DOHH2 (cell line): Measurements from ENCODE around the gene MRPL1.

Experiments used
- H3F3A ChIP-seq: fragments of 200-600 bp; sonication (generic), shearing (Covaris generic); 2 replicates; pipeline ENCODE4 v1.6.0; 2016; ENCODE audit warnings: antibody characterized with exemption, mild to moderate bottlenecking; ENCODE audit not compliant: control insufficient read depth, insufficient read depth
- H3K27ac ChIP-seq: fragments of 200-600 bp; sonication (generic); 2 replicates; pipeline ENCODE4 v1.5.1; 2014; ENCODE audit warnings: low read depth, mild to moderate bottlenecking, low read length, moderate library complexity
- H3K27me3 ChIP-seq: fragments of 200-600 bp; sonication (generic); 2 replicates; pipeline ENCODE4 v1.6.1; 2014; ENCODE audit warnings: mild to moderate bottlenecking, low read length, mixed read lengths; ENCODE audit not compliant: control insufficient read depth
- H3K36me3 ChIP-seq: fragments of 200-600 bp; sonication (generic); 2 replicates; pipeline ENCODE4 v1.6.1; 2014; ENCODE audit warnings: mild to moderate bottlenecking, low read length, moderate library complexity, mixed read lengths; ENCODE audit not compliant: control insufficient read depth
- H3K4me1 ChIP-seq: fragments of 200-600 bp; sonication (generic); 2 replicates; pipeline ENCODE4 v1.6.1; 2014; ENCODE audit warnings: mild to moderate bottlenecking, low read length, mixed read lengths; ENCODE audit not compliant: control insufficient read depth
- H3K4me2 ChIP-seq: fragments of 200-600 bp; sonication (generic); 2 replicates; pipeline ENCODE4 v1.6.0; 2014; ENCODE audit warnings: mild to moderate bottlenecking, low read length, moderate library complexity
- H3K4me3 ChIP-seq: fragments of 200-600 bp; sonication (generic); 2 replicates; pipeline ENCODE4 v1.5.1; 2014; ENCODE audit warnings: mild to moderate bottlenecking, low read length, mixed read lengths
- H3K79me2 ChIP-seq: fragments of 200-600 bp; sonication (generic); 2 replicates; pipeline ENCODE4 v1.6.1; 2014; ENCODE audit warnings: mild to moderate bottlenecking, low read length, mixed read lengths; ENCODE audit not compliant: control insufficient read depth
- H3K9me2 ChIP-seq: fragments of 200-600 bp; sonication (generic); replicated peaks from 2 replicates; pipeline ENCODE4 v1.6.1; 2014; ENCODE audit warnings: mild to moderate bottlenecking, low read length, mixed read lengths; ENCODE audit not compliant: control insufficient read depth
- H3K9me3 ChIP-seq: fragments of 200-600 bp; sonication (generic); 2 replicates; pipeline ENCODE4 v1.6.1; 2014; ENCODE audit warnings: antibody characterized with exemption, low read length, mixed read lengths; ENCODE audit not compliant: control insufficient read depth, insufficient read depth
- H4K20me1 ChIP-seq: fragments of 200-600 bp; sonication (generic); 2 replicates; pipeline ENCODE4 v1.6.0; 2014; ENCODE audit warnings: low read depth, mild to moderate bottlenecking, antibody characterized with exemption, low read length, moderate library complexity; ENCODE audit not compliant: control insufficient read depth, insufficient read depth
- CTCF ChIP-seq: fragments of 200-600 bp; sonication (generic); IDR thresholded peaks from one replicate; pipeline ENCODE4 v1.5.1; 2014; ENCODE audit warnings: antibody characterized with exemption, mild to moderate bottlenecking, low read depth, low read length; ENCODE audit not compliant: poor library complexity, severe bottlenecking
- EZH2phosphoT487 ChIP-seq: fragments of 200-600 bp; sonication (generic); IDR thresholded peaks from 2 replicates; pipeline ENCODE4 v1.6.1; 2017; ENCODE audit warnings: borderline replicate concordance, mild to moderate bottlenecking, antibody characterized with exemption, low read length, moderate library complexity, mixed read lengths

MRPL1 gene

DNA sequence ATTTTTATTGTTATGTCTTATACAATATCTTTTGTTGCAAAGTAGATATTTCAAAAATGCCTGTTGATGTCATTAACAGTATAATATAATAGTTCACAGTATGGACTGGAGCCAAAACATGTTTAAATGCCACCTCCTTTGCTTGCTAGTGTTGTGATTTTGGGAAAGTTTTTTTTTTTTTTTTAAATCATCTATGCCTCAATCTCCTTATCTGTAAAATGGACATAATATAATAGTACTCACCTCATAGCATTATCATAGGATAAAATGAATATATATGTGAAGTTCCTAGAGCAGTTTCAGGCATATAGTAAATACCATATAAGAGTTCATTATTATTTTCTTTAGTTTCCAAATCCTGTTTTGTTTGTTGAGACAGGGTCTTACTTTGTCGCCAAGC is 18.3 kb upstream of the MRPL1 start:
- Histone ChIP-seq H3K9me2 (no peaks in the 10 kb centered on the region), H3K27me3 (no peaks in the 10 kb centered on the region), H3F3A (no peaks in the 10 kb centered on the region), H3K4me1 (no peaks in the 10 kb centered on the region), H3K4me2 (no peak overlapping the region), H3K4me3 (no peak overlapping the region), H4K20me1 (no peaks in the 10 kb centered on the region), H3K27ac (no peak overlapping the region), H3K36me3 (no peaks in the 10 kb centered on the region), H3K9me3 (no peaks in the 10 kb centered on the region), H3K79me2 (no peaks in the 10 kb centered on the region)
- TF ChIP-seq EZH2phosphoT487 (no peak), CTCF (no peak)

DNA sequence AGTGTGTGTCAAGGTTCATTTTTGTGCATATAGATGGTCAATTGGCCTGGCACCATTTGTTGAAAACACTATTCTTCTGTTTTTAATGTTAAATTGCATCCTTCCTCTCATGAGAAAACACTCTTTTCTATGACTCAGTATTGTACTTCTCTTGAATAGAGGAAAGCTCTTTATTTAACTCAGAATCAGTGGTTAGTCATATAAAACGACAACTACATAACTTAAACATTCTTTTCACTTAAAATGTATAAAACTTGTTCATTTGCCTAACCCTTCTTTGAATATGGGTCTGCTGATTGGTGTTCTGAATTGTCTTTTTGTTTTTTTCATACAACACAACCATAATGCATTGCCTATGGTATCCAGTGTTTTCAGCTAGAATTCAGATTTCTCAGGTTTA is 17.2 kb upstream of the MRPL1 start:
- Histone ChIP-seq H4K20me1 (no peaks in the 10 kb centered on the region), H3K4me1 (no peaks in the 10 kb centered on the region)
- TF ChIP-seq CTCF (no peak), EZH2phosphoT487 (no peak)

GRCh38 chr4:77845929-77846328 is 16.7 kb upstream of the MRPL1 start:
- no peaks in the 10 kb centered on the region for H4K20me1 ChIP-seq
- H3K9me3 ChIP-seq: no peaks in the 10 kb centered on the region
- H3K4me3 ChIP-seq: no peak overlapping the region
- no peaks in the 10 kb centered on the region for H3K9me2 ChIP-seq
- H3K36me3 ChIP-seq: no peaks in the 10 kb centered on the region
- no peak for TF ChIP-seq CTCF
- TF ChIP-seq EZH2phosphoT487: no peak
- no peaks in the 10 kb centered on the region for H3K4me1 ChIP-seq
- H3K4me2 ChIP-seq: no peak overlapping the region
- no peaks in the 10 kb centered on the region for H3K27me3 ChIP-seq
- no peaks in the 10 kb centered on the region for H3K79me2 ChIP-seq
- H3F3A ChIP-seq: no peaks in the 10 kb centered on the region
- H3K27ac ChIP-seq: no peak overlapping the region

More for the DNA sequence above, 17.2 kb upstream of the MRPL1 start:
- no peaks in the 10 kb centered on the region for H3K79me2 ChIP-seq
- H3K9me3 ChIP-seq: no peaks in the 10 kb centered on the region
- no peak overlapping the region for H3K4me3 ChIP-seq
- no peaks in the 10 kb centered on the region for H3K9me2 ChIP-seq
- no peak overlapping the region for H3K27ac ChIP-seq
- no peaks in the 10 kb centered on the region for H3K27me3 ChIP-seq
- no peaks in the 10 kb centered on the region for H3F3A ChIP-seq
- H3K4me2 ChIP-seq: no peak overlapping the region
- no peaks in the 10 kb centered on the region for H3K36me3 ChIP-seq

DNA sequence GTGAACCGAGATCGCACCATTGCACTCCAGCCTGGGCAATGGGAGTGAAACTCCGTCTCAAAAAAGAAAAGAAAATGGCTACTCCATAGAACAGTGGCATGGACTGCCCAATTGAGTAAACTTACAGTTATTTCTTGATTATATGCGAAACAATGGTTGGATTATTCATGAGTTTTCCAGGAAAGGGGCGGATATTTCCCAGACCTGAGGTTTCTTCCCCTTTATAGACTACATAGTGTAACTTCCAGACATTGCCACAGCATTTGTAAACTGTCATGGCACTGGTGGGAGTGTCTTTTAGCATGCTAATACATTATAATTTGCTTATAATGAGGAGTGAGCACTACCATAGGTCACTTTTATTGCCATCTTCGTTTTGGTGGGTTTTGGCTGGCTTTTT is 14.1 kb upstream of the MRPL1 start:
- Histone ChIP-seq H3K9me3 (no peaks in the 10 kb centered on the region), H3K79me2 (no peaks in the 10 kb centered on the region), H3K4me3 (no peak overlapping the region), H3K36me3 (no peaks in the 10 kb centered on the region), H3F3A (no peaks in the 10 kb centered on the region), H3K4me2 (no peak overlapping the region), H3K27ac (no peak overlapping the region), H3K4me1 (peaks cover 8% of the 10 kb centered on the region), H4K20me1 (no peaks in the 10 kb centered on the region), H3K9me2 (no peaks in the 10 kb centered on the region), H3K27me3 (no peaks in the 10 kb centered on the region)
- no peak for TF ChIP-seq EZH2phosphoT487
- TF ChIP-seq CTCF: no peak
